AG09319 (cell line): Measurements from ENCODE around the gene FATE1.

Experiments
- DNase-seq: peaks from one replicate; pipeline ENCODE4 v3.0.0-alpha.2; 2010; ENCODE audit warnings: low read depth; ENCODE audit errors: extremely low read depth
- TF ChIP-seq, protein P1 (sequence below): IDR thresholded peaks from 2 replicates; pipeline ENCODE4 v1.5.1; 2011; ENCODE audit warnings: low read depth, mild to moderate bottlenecking, inconsistent platforms, low read length, moderate library complexity

FATE1 gene

GRCh38 chrX:151729056-151729725 is 13.4 kb downstream of the FATE1 start:
- TF ChIP-seq, protein P1, sequence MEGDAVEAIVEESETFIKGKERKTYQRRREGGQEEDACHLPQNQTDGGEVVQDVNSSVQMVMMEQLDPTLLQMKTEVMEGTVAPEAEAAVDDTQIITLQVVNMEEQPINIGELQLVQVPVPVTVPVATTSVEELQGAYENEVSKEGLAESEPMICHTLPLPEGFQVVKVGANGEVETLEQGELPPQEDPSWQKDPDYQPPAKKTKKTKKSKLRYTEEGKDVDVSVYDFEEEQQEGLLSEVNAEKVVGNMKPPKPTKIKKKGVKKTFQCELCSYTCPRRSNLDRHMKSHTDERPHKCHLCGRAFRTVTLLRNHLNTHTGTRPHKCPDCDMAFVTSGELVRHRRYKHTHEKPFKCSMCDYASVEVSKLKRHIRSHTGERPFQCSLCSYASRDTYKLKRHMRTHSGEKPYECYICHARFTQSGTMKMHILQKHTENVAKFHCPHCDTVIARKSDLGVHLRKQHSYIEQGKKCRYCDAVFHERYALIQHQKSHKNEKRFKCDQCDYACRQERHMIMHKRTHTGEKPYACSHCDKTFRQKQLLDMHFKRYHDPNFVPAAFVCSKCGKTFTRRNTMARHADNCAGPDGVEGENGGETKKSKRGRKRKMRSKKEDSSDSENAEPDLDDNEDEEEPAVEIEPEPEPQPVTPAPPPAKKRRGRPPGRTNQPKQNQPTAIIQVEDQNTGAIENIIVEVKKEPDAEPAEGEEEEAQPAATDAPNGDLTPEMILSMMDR: no peak
- DNase-seq: no peak

GRCh38 chrX:151734446-151734845 is 18.6 kb downstream of the FATE1 start, which contains the start of gene CNGA2:
Gene CNGA2, plus strand, starts transcription at chrX:151734746. Its CDS starts 3,738 bp downstream, at chrX:151738484.
- TF ChIP-seq, protein P1: no peak
- no peak for DNase-seq

GRCh38 chrX:151735219-151735618 is 19.4 kb downstream of the FATE1 start:
- TF ChIP-seq, protein P1: no peak
- DNase-seq: no peak

- DNase-seq: no peak
- TF ChIP-seq, protein P1: no peak
Observed at GRCh38 chrX:151736685-151737084, 20.9 kb downstream of the FATE1 start.

- no peak for DNase-seq
- TF ChIP-seq, protein P1: no peak
Observed at GRCh38 chrX:151737494-151737893, 21.7 kb downstream of the FATE1 start.

- TF ChIP-seq, protein P1: no peak
- no peak for DNase-seq
Observed at GRCh38 chrX:151738751-151739150, 22.9 kb downstream of the FATE1 start.

- DNase-seq: no peak
- TF ChIP-seq, protein P1: no peak
Observed at GRCh38 chrX:151741606-151742005, 25.8 kb downstream of the FATE1 start.
